GM12801 (cell line): ENCODE measurements around the gene UBE2D2.

Experiments used
- TF ChIP-seq, protein P1 (sequence below): IDR thresholded peaks from one replicate; pipeline ENCODE4 v1.5.1; 2011; ENCODE audit warnings: control low read depth; ENCODE audit not compliant: insufficient read length; ENCODE audit errors: extremely low read depth

UBE2D2 gene

DNA sequence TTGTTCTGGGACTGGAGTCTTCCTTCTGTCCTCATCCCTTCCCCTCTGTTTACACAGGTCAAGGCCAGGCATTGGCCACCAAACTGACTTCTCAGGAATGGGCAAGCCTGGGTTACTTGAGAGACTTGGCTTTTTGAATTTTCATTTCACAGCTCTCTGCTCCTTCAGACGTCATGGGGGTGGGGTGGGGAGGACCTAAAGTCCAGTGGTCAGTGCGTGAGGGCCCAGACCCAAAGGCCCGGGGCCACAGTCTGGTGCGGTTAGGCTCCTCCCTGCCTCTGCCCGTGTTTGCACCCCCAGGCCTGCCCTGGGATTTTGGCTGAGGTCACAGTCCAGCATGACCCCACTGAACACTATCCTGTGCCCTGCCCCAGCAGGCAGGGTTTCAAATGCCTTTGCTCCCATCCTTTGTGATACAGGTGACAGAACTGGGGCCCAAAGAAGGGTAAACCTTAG is 82.9 kb downstream of the UBE2D2 start:
- TF ChIP-seq, protein P1, sequence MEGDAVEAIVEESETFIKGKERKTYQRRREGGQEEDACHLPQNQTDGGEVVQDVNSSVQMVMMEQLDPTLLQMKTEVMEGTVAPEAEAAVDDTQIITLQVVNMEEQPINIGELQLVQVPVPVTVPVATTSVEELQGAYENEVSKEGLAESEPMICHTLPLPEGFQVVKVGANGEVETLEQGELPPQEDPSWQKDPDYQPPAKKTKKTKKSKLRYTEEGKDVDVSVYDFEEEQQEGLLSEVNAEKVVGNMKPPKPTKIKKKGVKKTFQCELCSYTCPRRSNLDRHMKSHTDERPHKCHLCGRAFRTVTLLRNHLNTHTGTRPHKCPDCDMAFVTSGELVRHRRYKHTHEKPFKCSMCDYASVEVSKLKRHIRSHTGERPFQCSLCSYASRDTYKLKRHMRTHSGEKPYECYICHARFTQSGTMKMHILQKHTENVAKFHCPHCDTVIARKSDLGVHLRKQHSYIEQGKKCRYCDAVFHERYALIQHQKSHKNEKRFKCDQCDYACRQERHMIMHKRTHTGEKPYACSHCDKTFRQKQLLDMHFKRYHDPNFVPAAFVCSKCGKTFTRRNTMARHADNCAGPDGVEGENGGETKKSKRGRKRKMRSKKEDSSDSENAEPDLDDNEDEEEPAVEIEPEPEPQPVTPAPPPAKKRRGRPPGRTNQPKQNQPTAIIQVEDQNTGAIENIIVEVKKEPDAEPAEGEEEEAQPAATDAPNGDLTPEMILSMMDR = no peak

DNA sequence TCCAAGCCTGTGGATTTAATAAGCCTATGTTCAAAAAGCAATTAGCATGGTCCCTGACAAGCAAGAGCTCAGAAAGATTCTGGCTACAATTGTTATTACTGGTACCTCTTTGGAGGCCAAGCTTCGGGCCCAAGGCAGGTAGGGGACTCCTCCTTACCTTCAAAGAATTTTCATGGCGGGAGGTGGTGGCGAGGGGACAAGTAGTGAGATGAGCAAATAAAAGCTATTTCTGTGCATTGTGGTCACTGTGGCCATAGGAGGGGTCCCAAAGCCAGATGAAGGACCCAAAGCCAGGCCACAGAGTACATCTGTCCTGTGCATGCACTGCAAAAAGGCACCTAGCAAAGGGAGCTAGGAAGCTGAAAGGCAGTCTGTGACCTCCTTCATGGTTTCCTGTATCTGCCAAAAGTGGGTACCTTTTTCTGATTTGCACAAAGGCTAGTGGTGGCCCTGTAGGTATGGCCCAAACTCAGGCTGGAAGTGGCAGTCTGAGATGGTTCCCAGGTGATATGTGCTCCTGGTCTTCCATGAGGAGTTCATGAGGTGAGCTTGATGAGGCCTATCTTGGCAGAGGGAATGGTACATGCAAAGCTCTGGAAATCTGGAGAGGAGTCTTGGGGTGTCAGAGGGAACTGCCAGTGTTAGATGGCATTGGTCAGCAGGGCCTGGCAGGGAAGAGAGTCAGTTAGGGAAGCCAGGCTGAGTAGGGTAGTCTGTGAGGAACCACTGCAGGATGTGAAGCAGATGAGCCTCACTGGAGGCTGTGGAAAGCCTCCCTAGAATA is 83.7 kb downstream of the UBE2D2 start:
- TF ChIP-seq, protein P1 = no peak

DNA sequence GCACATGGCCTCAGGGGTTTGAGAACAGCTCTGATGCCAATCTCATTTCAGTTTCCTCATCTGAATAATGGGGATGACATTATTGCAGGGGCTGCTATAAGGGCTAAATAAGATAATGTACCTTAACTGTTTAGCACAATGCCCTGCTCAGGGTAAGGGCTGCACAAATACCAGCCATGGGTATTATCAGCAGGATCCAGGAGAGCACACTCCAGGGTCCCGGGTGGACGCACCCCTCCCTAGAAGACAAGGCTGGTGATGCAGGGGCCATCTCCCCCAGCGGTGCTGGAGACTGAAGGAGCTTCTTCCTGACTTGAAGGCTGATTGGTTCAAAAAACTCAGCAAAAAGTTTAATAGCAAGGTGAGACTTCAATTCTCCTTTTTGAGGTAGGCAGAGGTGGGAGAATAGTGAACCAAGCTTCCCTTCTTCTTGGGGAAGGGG is 84.3 kb downstream of the UBE2D2 start:
- TF ChIP-seq, protein P1 = no peak

DNA sequence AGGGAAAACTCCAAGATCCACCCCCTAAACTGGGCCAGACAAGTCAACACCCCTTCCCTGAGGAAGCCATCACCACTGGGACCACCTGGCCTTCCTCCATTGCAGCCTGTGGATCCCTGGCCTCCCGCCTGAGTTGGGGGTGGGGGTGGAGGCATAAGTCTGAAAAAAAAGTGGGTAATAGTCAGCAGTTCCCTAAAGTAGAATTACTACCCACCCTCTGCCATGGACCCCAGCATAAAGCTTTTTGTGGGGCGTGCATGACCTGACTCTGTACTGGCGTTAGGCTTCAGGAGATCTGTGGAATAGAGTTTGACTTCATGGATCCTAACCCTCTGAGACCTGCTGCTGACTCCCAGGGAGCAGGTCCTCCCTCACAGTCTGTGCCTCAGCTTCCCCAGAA is 85.0 kb downstream of the UBE2D2 start:
- TF ChIP-seq, protein P1 = no peak

DNA sequence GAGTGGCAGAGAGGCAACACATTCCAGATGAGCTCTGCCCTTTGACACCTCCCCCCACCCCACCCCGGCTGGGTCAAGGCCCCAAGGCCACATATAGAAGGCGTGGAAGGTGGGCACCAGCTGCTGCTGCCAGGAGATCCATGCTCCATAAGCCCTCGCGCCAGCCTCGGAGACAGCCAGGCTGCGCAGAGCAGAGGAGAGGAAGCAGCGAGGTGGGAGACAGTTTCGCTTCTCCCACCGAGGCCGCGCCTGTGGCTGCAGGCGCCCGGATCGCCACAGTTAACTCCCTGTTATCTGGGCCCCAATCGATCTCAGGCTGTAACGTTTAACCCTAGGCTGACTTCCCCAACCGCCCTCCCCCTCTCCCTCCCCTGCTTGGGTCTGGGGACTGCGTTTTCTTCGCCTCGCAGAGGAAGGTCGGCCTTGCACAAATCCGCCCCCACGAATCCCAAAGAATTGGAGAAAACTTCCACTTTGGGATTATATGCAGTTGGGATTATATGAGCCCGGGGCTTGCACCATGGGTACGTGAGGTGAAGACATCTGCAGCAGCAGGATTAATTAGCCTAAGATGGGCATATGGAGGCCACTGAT is 85.9 kb downstream of the UBE2D2 start:
- TF ChIP-seq, protein P1 = no peak

DNA sequence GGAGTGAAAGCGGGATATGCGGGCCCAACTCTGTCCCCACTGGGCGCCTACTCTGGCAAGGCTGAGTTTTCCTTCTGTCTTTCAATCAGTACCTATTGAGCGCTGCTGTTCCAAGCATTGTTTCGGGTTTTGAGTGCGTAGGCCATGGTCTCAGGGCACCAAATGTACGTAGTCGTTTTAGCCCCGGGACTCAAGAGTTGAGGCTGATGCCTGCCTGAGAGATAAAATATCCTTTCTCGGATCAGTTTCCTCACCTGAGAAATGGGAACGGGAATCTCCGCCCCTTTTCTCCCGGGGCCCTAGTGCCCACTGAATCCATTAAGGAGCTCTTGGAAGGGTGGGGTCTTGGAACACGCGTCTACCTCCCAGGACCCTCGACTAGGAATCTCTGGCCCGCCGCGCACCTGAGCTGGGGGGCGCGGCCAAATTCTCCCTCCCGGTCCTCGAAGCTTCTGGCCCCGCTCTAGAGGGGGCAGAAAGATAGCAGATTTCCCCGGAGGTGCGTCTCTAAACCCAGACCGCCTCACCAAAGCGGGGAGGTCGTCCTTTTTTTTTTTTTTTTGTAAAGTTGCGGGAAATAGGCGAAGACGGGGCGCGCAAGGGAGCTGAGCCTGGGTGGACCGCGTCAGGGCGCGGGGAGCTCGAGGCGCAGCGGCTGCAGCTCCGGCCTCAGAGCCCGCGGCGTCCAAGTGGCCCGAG is 86.5 kb downstream of the UBE2D2 start:
- TF ChIP-seq, protein P1 = no peak
